Measurements from ENCODE around the gene SERPINE2. TPM values are rescaled to one million over a fixed set of nuclear protein-coding genes. Genes with fewer than 3 reads are reported as not detected.

SERPINE2 gene
- total and polyA plus RNA-seq, 2 donors (not counting 3 experiments of a cell fraction or from before 2014, with no cell fraction given) = 4.0 to 8.8 TPM

DNA sequence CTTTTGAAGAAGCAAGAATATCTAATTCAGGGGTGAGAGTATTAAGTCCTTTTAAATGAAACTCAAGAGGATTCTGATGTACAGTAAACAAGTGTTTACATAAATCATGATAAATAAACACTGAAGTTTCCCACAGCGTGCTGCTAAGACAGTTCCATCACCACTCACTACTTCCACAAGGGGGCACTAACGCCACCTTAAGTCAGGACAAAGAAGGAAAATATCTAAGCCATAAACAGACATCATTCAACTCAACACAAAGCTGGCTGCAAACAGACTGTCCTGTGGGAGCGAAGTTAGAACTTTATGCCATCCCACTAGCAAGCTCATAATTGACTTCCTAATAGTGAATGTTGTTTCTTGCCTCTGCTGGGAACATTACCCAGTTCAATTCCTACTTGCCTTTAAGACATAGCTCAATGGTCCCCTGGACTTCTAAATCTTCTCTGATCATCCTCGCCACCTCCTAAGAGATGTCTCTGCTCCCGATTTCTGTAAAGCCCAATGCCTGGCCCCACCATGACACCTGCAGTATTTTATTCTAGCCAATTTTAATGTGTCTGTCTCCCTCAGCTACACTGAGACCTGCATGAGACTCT lies 45.4 kb downstream of the SERPINE2 start:
- H3K9me1 ChIP-seq (replicated peaks; ENCODE audit: control insufficient read depth, extremely low read depth, insufficient read depth, low read length) = no peaks in the 10 kb centered on the region
- DNase-seq (ENCODE audit: low read depth, low spot score) (peak; percentile 74), FAIRE-seq (peak; percentile 95)
- H3K79me2 ChIP-seq (ENCODE audit: control insufficient read depth, insufficient read depth, low read length) = no peaks in the 10 kb centered on the region
- intact Hi-C loops (cut with micrococcal nuclease) = loop anchor here (1.0 to 5.0 kb wide), 6 partner anchors 23 to 363 kb away; no protein-coding TSS in a partner anchor
- no peak overlapping the region for H3K9ac ChIP-seq (replicated peaks; ENCODE audit: extremely low read depth, insufficient read depth, low read length)
- CTCF ChIA-PET = interaction anchor here (0.5 to 9.0 kb wide), 75 partner anchors 9 to 659 kb away, joined by 3 to 875 read pairs (median 4); partner anchors contain the start of gene SERPINE2
- TF ChIP-seq POLR2A (IDR thresholded peaks at IDR 0.05; ENCODE audit: low read depth, low read length) (no peak), CTCF (IDR thresholded peaks at IDR 0.05; ENCODE audit: extremely low read depth in 1 of 2, insufficient read depth in 1 of 2, low read depth in 1 of 2, low read length in 2 of 2) (peak; percentile 69 to 75)
- BruUV-seq (replicated peaks) = no TSS peak
- H3K4me2 ChIP-seq (ENCODE audit: insufficient read depth, low read length) = no peak overlapping the region
- dilution Hi-C loops (cut with MboI; ENCODE audit: extremely low pct_ligation_motif_present, low sequenced_read_pairs) = no loop called here
- no peaks in the 10 kb centered on the region for H3K9me3 ChIP-seq (replicated peaks; ENCODE audit: control insufficient read depth, insufficient read depth, low read length)
- no peak overlapping the region for H3K4me3 ChIP-seq (replicated peaks in 1 of 3; ENCODE audit: insufficient read depth in 1 of 3, low read depth in 1 of 3, low read length in 3 of 3)
- H3K27ac ChIP-seq (ENCODE audit: insufficient read depth, low read depth, low read length) = no peak overlapping the region
- POLR2A ChIA-PET = no interaction called here
- no peak overlapping the region for H2AFZ ChIP-seq (ENCODE audit: low read depth, low read length)
- H3K27me3 ChIP-seq (ENCODE audit: control insufficient read depth in 2 of 2, insufficient read depth in 2 of 2, low read length in 2 of 2) = no peaks in the 10 kb centered on the region
- H3K36me3 ChIP-seq (ENCODE audit: control insufficient read depth in 2 of 2, extremely low read depth in 1 of 2, insufficient read depth in 2 of 2, low read length in 2 of 2) = no peaks in the 10 kb centered on the region
- no peaks in the 10 kb centered on the region for H4K20me1 ChIP-seq (replicated peaks; ENCODE audit: control insufficient read depth, extremely low read depth, insufficient read depth, low read length)
- H3K4me1 ChIP-seq (ENCODE audit: control insufficient read depth, extremely low read depth, insufficient read depth, low read length) = no peaks in the 10 kb centered on the region

GRCh38 chr2:223991611-223992010 lies 47.5 kb downstream of the SERPINE2 start:
- no peaks in the 10 kb centered on the region for H3K36me3 ChIP-seq (ENCODE audit: control insufficient read depth in 2 of 2, extremely low read depth in 1 of 2, insufficient read depth in 2 of 2, low read length in 2 of 2)
- intact Hi-C loops (cut with micrococcal nuclease) = loop anchor here (2.0 to 5.0 kb wide), 2 partner anchors 151 to 365 kb away; no protein-coding TSS in a partner anchor
- FAIRE-seq = no peak

More at GRCh38 chr2:223991611-223992010, 47.5 kb downstream of the SERPINE2 start:
- no peak overlapping the region for H3K27ac ChIP-seq (ENCODE audit: insufficient read depth, low read depth, low read length)
- no peak overlapping the region for H3K9ac ChIP-seq (replicated peaks; ENCODE audit: extremely low read depth, insufficient read depth, low read length)
- ChIA-PET CTCF (interaction anchor here (0.8 to 9.0 kb wide), 4 partner anchors 13 to 294 kb away, joined by 4 to 875 read pairs (median 106); no protein-coding TSS in a partner anchor), POLR2A (no interaction called here)
- no peaks in the 10 kb centered on the region for H3K27me3 ChIP-seq (ENCODE audit: control insufficient read depth in 2 of 2, insufficient read depth in 2 of 2, low read length in 2 of 2)
- no peak overlapping the region for H3K4me3 ChIP-seq (replicated peaks in 1 of 3; ENCODE audit: insufficient read depth in 1 of 3, low read depth in 1 of 3, low read length in 3 of 3)
- DNase-seq (ENCODE audit: low read depth, low spot score) = no peak
- no peak overlapping the region for H2AFZ ChIP-seq (ENCODE audit: low read depth, low read length)
- no peaks in the 10 kb centered on the region for H3K9me1 ChIP-seq (replicated peaks; ENCODE audit: control insufficient read depth, extremely low read depth, insufficient read depth, low read length)
- TF ChIP-seq MAX (IDR thresholded peaks at IDR 0.05; ENCODE audit: insufficient read depth, insufficient read length) (no peak), GATA2 (IDR thresholded peaks at IDR 0.05; ENCODE audit: insufficient read depth, insufficient read length, low read depth, low read length) (no peak), POLR2A (IDR thresholded peaks at IDR 0.05; ENCODE audit: low read depth, low read length) (no peak), CTCF (IDR thresholded peaks at IDR 0.05; ENCODE audit: extremely low read depth in 1 of 2, insufficient read depth in 1 of 2, low read depth in 1 of 2, low read length in 2 of 2) (no peak), POLR2AphosphoS5 (IDR thresholded peaks at IDR 0.05; ENCODE audit: insufficient read depth, low read depth, low read length) (no peak), EZH2 (IDR thresholded peaks at IDR 0.05; ENCODE audit: borderline replicate concordance, low read depth, low read length, severe bottlenecking) (no peak), MYC (IDR thresholded peaks at IDR 0.05; ENCODE audit: low read depth, low read length) (no peak), JUN (IDR thresholded peaks at IDR 0.05; ENCODE audit: borderline replicate concordance, insufficient read depth, insufficient read length, low read depth) (no peak), FOS (IDR thresholded peaks at IDR 0.05; ENCODE audit: borderline replicate concordance, insufficient read depth, low read length) (no peak)
- no peaks in the 10 kb centered on the region for H3K9me3 ChIP-seq (replicated peaks; ENCODE audit: control insufficient read depth, insufficient read depth, low read length)
- H3K4me1 ChIP-seq (ENCODE audit: control insufficient read depth, extremely low read depth, insufficient read depth, low read length) = no peaks in the 10 kb centered on the region
- BruUV-seq (replicated peaks) = no TSS peak
- no peaks in the 10 kb centered on the region for H3K79me2 ChIP-seq (ENCODE audit: control insufficient read depth, insufficient read depth, low read length)
- no peaks in the 10 kb centered on the region for H4K20me1 ChIP-seq (replicated peaks; ENCODE audit: control insufficient read depth, extremely low read depth, insufficient read depth, low read length)
- dilution Hi-C loops (cut with MboI; ENCODE audit: extremely low pct_ligation_motif_present, low sequenced_read_pairs) = no loop called here
- H3K4me2 ChIP-seq (ENCODE audit: insufficient read depth, low read length) = no peak overlapping the region

Measured in endothelial cell of umbilical vein (primary cell).